ENCODE data around the gene APOBEC3G.
"Not testable (repeated sequence)": the region's sequence is repeated elsewhere in the genome, so short reads cannot be mapped to it uniquely, and the experiment has no call there.

Gene APOBEC3G

DNA sequence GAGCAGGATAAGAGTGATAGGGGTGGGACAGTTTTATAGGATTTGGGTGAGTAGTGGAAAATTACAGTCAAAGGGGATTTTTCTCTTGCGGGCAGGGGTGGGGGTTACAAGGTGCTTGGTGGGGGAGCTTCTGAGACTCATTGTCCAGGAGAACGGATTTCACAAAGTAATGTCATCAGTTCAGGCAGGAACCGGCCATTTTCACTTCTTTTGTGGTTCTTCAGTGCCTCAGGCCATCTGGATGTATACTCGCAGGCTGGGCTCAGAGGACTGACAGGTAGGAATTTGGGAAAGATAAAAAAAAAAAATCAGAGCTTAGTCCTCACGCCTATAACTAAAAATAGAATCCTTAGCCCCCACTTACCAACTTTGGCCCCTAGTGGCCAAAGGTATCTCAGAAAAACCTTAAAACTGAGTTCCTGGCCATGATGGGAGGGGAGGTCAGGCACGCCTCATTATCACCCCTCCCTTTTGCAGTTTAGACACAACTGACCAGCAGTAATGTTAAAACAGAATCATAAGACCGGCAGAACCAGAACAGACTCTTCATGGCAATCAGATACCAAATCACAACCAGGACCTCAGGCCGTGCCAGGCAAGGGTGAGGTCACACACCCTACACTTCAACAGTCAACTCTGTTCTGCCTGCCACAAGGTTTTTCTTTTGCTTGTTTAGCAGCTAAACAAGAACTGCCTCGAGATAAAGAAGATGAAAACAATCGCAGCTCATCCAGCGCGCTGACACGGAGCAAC, 8.9 kb upstream of the APOBEC3G start:
- DNase-seq (ENCODE audit: low spot score), result no peak

GRCh38 chr22:39070186-39070585, 6.9 kb upstream of the APOBEC3G start:
- no peak for DNase-seq (ENCODE audit: low spot score)

DNA sequence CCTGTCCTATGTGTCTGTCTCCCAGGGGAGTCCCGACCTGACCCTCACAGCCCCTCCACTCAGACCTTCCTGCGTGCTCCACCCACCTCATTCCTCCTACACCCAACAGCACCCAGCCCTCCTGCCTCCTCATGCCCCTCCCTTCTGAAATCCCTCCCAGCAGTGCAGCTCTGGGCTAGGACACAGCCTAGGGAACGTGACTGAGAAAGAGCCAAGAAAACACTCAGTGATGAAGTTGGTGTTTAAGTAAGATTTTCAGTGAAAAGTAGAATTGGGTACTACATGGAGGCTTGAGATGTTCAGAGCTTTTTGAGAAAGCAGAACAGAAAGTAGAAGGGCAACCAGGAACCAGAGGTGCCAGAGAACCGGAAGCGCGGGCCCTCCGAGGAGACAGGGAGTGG, 4.5 kb upstream of the APOBEC3G start:
- peak; percentile 21 for DNase-seq (ENCODE audit: low spot score)

DNA sequence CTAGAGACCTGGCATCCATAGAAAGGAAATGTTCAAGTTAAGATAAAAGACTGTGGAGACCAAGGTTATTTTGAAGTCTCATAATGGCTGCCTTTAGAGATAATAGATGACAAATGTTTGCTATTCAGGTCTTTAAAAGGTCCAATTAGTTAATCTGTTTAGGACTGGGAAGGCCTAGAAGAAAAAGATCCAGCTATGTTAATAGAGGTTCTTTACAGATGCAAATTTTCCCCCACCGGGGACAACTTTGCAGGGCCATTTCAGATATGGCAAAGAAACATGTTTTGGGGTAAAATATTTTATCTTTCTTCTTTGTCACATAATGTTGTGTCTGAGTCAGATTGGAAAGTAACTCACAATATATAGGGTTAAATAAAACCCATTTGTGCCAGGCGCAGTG, 3.1 kb upstream of the APOBEC3G start:
- no peak for DNase-seq (ENCODE audit: low spot score)

DNA sequence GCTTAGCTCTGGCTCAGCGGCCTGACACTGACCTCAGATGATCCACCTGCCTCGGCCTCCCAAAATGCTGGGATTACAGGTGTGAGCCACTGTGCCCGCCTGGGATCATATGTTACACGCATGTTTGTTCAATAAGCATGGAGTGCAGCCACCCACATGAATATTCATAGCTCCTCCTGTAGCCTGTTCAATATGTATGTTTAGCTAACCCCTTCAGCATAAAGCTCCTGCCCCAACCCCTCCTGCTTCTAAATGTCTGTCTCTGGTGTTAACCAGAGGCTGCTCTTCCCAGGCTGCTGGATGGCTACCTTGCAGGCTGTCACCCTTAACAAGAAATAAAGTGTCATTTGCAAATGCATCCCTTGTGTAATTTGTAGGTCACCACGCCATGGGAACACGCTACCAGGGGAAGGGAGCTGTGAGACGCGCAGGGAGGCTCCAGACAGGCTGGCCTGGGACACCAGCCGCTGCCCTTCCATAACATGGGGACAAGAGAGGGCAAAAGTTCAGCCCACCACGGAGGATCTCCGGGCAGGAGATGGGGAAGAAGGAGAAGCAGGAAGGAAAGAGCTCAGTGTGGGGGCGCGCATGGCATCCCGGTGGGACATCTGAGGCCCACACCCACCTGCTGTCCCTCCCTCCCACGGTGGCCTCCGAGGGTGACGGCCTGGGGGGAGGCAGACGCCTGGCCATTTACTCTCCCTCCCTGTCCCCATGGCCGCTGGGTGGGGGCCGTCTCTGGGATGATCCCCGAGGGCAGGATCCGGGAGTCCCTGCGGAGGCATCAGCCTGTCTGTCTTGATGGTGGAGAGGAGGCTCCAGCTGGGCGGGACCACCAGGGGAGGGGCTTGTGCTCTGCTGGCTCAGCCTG, 685 bp upstream of the APOBEC3G start:
- not testable (repeated sequence) for DNase-seq (ENCODE audit: low spot score)

DNA sequence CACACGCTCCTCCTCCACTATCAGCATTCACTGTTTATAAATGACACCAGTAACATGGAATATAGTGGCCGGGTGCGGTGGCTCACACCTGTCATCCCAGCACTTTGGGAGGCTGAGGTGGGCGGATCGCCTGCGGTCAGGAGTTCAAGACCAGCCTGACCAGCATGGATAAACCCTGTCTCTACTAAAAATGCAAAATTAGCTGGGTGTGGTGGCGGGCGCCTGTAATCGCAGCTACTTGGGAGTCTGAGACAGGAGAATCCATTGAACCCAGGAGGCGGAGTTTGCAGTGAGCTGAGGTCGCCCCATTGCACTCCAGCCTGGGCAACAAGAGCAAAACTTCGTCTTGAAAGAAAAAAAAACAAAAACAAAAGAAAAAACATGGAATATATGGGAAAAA, 837 bp downstream of the APOBEC3G start:
- DNase-seq (ENCODE audit: low spot score), result not testable (repeated sequence)

GRCh38 chr22:39078329-39078728, 1.3 kb downstream of the APOBEC3G start:
- no peak for DNase-seq (ENCODE audit: low spot score)

DNA sequence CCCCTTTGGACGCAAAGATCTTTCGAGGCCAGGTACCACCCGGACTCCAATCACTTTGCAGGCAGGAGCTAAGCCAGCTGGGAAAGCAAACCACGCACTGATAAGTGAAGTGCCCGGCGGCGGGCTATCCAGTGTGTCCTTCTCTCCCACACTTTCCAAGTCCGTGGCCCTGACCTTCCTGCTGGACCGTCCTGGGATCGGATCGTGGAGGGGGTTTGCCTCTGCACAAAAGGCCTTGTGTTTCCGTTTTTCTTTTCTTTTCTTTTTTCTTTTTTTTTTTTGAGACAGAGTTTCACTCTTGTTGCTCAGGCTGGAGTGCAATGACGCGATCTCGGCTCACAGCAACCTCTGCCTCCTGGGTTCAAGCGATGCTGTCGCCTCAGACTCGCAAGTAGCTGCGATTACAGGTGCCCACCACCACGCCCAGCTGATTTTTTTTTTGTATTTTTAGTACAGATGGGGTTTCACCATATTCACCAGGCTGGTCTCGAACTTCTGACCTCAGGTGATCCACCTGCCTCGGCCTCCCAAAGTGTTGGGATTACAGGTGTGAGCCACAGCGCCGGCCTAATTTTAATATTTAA, 2.1 kb downstream of the APOBEC3G start:
- not testable (repeated sequence) for DNase-seq (ENCODE audit: low spot score)

GRCh38 chr22:39080052-39080762, 3.1 kb downstream of the APOBEC3G start:
- no peak for DNase-seq (ENCODE audit: low spot score)

- DNase-seq (ENCODE audit: low spot score), result no peak
These were observed 3.9 kb downstream of the APOBEC3G start for GRCh38 chr22:39081016-39081415.

GRCh38 chr22:39081598-39081997, 4.5 kb downstream of the APOBEC3G start:
- no peak for DNase-seq (ENCODE audit: low spot score)

DNA sequence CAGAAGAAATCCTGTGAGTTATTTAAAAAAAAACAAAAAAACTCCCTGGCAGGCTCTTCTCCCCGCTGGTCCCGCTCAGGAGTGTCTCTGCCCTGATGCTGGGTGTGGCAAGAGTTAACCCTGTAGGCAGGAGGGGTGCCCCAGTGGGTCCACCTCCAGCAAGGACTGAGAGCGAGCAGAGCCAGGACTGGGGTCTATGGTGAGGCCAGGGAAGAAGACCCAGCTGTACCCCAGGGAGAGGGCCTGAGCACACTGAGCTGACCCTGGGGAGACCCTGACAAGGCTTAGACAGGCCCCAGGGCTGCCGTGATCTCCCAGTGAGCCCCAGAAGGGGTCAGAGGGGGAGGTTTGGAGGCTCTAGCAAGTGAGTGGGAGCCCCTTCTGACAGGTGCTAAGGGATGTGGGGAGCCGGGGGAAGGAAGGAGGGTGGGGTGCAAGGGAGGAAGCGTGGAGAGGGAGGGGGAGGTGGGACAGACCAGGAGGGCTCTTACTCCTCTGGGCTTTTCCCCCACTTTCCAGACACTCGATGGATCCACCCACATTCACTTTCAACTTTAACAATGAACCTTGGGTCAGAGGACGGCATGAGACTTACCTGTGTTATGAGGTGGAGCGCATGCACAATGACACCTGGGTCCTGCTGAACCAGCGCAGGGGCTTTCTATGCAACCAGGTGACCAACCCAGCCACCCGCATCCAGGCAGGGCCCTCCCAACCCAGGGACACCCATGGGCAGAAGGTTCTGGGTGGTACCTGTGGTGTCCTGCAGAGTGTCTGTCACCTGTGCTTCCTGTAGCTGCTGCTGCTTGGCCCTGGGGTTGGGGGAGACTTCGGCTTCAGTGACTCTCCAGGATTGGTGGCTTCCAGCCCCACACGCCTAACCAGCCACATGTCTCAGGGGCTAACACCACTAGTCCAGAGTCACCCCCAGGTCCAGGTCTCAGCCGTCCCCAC, 6.4 kb downstream of the APOBEC3G start:
- DNase-seq (ENCODE audit: low spot score), result no peak

GRCh38 chr22:39084666-39085065, 7.6 kb downstream of the APOBEC3G start:
- DNase-seq (ENCODE audit: low spot score), result no peak

DNA sequence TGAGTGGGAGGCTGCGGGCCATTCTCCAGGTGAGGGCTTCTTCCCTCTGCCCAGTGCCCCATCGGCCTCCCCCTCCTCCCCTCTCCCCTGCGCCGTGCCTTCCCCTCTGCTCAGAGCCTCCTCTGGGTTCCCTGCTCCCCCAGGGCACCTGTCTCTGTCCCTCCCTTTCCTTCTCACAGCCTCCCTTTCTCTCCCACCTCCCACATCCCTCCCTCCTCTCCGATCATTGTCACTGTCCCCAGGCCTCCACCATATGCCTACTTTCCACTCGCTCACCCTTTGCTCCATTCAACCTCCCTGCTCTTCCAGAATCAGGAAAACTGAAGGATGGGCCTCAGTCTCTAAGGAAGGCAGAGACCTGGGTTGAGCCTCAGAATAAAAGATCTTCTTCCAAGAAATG, 10.0 kb downstream of the APOBEC3G start:
- no peak for DNase-seq (ENCODE audit: low spot score)

DNA sequence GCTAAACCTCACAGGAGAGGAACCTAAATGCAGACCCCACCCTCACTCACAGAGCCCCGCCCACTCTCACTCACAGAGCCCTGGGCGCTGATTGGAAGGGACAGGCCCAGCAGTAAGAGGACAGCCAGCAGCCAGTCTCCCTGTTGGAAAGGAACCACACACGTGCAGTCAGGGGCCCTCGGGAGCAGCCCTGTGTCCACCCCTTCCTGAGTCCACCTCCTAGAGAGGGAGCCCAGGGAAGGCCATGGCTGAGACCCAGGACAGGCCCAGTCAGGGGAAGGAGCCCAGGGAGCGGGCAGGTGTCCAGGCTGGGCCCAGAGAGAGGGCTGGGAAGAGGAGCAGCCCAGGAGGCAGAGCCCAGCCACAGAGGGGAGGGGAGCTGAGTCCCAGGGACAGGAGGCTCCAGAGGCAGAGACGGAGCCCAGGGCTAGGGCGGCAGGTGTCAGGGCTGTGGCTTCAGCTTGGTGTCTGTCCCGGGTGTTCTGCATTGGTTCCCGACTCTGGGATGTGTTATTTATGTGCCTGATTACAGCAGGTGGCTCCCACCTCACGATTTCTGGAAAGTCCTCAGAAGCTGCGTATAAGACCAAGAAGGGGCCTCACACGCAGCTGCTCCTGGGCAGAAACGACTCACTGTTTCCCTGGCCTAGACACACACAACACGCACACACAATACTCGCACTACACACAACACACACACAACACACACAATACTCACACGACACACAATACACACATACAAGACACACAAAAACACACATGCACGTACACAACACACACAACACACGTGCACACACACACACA, 11.0 kb downstream of the APOBEC3G start:
- no peak for DNase-seq (ENCODE audit: low spot score)

- no peak for DNase-seq (ENCODE audit: low spot score)
These were observed 11.6 kb downstream of the APOBEC3G start for GRCh38 chr22:39088685-39089032.

DNA sequence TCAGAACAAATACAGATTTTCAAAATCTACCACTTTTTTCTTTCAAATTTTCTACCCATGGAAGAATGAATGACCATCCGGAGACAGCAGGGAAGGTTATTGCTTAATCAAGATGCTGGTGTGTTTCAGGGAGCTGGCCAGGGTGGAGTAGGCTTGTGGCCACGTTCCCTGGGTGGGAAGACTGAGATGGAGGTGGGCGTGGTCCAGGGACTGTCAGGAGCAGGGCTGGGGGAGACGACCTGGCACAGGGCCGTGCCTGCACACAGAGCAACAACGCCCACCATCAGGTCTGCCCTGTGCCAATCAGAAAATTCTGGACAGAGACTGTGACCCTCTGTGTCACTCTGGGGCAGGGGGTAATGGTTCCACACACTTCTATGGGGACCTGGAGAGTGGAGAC, 12.9 kb downstream of the APOBEC3G start:
- no peak for DNase-seq (ENCODE audit: low spot score)

- DNase-seq (ENCODE audit: low spot score), result no peak
These were observed 13.5 kb downstream of the APOBEC3G start for GRCh38 chr22:39090426-39091064.

- no peak for DNase-seq (ENCODE audit: low spot score)
These were observed 14.3 kb downstream of the APOBEC3G start for GRCh38 chr22:39091126-39092081.

Measured in germinal center (tissue), 1 donor.